MV-4-11 (cell line): ENCODE measurements around the gene FGR.

Source experiments
- DNase-seq: peaks from one replicate; lab custom pipeline; 2025; lab: John Stamatoyannopoulos, UW

Gene FGR

GRCh38 chr1:27600498-27601175 lies 34.3 kb downstream of the FGR start:
- no peak for DNase-seq

GRCh38 chr1:27599605-27600497 lies 35.1 kb downstream of the FGR start:
- no peak for DNase-seq

GRCh38 chr1:27598902-27599528 lies 36.0 kb downstream of the FGR start:
- DNase-seq = peak; percentile 44

- no peak for DNase-seq
Measured at GRCh38 chr1:27598295-27598687, 36.7 kb downstream of the FGR start.

GRCh38 chr1:27597516-27598294 lies 37.3 kb downstream of the FGR start:
- DNase-seq = no peak

GRCh38 chr1:27596986-27597385 lies 38.0 kb downstream of the FGR start:
- no peak for DNase-seq

- peak; percentile 27 for DNase-seq
Measured at GRCh38 chr1:27596261-27596660, 38.7 kb downstream of the FGR start.

- no peak for DNase-seq
Measured at GRCh38 chr1:27595597-27595996, 39.4 kb downstream of the FGR start.

GRCh38 chr1:27594564-27595510 lies 40.1 kb downstream of the FGR start:
- no peak for DNase-seq

GRCh38 chr1:27593678-27594563 lies 41.1 kb downstream of the FGR start:
- DNase-seq = no peak

- DNase-seq = no peak
Measured at GRCh38 chr1:27592931-27593677, 41.9 kb downstream of the FGR start.

- DNase-seq = no peak
Measured at GRCh38 chr1:27592232-27592930, 42.6 kb downstream of the FGR start.

GRCh38 chr1:27591622-27592021 lies 43.4 kb downstream of the FGR start:
- no peak for DNase-seq

- no peak for DNase-seq
Measured at GRCh38 chr1:27590917-27591508, 44.0 kb downstream of the FGR start.

- no peak for DNase-seq
Measured at GRCh38 chr1:27589841-27590426, 45.1 kb downstream of the FGR start.

- DNase-seq = no peak
Measured at GRCh38 chr1:27589441-27589840, 45.5 kb downstream of the FGR start.
